GM23338 (cell line): ENCODE data around the gene ATP10D. TPM values are rescaled to one million over a fixed set of nuclear protein-coding genes. Genes with fewer than 3 reads are reported as not detected.

ENCODE experiments used
- ATAC-seq: fragments of 200-7000 bp; cut with Tn5 transposase; 3 replicates; pipeline ENCODE4 v1.9.1; 2020
- DNase-seq: peaks from one replicate; pipeline ENCODE4 v3.0.0-alpha.2; 2015; ENCODE audit warnings: low spot score
- H2AFZ ChIP-seq: fragments of 200-600 bp; sonication (generic); 2 replicates; pipeline ENCODE4 v1.8.0; 2016; ENCODE audit warnings: antibody characterized with exemption, mild to moderate bottlenecking, moderate library complexity
- H3F3A ChIP-seq: fragments of 200-600 bp; sonication (generic); replicated peaks from 2 replicates; pipeline ENCODE4 v1.8.0; 2017; ENCODE audit warnings: antibody characterized with exemption, mixed run types, low read depth
- H3K27ac ChIP-seq: fragments of 200-600 bp; sonication (generic); 2 replicates; pipeline ENCODE4 v1.6.1; 2016; ENCODE audit warnings: low read depth
- H3K27me3 ChIP-seq: fragments of 200-600 bp; sonication (generic); 2 replicates; pipeline ENCODE4 v1.8.0; 2016; ENCODE audit warnings: mild to moderate bottlenecking, mixed run types, moderate library complexity; ENCODE audit not compliant: insufficient read depth
- H3K36me3 ChIP-seq: fragments of 200-600 bp; sonication (generic); 2 replicates; pipeline ENCODE4 v1.8.0; 2016; ENCODE audit warnings: mild to moderate bottlenecking; ENCODE audit not compliant: insufficient read depth
- H3K4me1 ChIP-seq: fragments of 200-600 bp; sonication (generic); 2 replicates; pipeline ENCODE4 v1.8.0; 2016; ENCODE audit warnings: mild to moderate bottlenecking, moderate library complexity; ENCODE audit not compliant: insufficient read depth
- H3K4me2 ChIP-seq: fragments of 200-600 bp; sonication (generic); 2 replicates; pipeline ENCODE4 v1.7.1; 2017; ENCODE audit warnings: mixed run types
- H3K4me3 ChIP-seq: fragments of 200-600 bp; sonication (generic); 2 replicates; pipeline ENCODE4 v1.6.1; 2016; ENCODE audit warnings: mixed run types
- H3K79me2 ChIP-seq: fragments of 200-600 bp; sonication (generic); replicated peaks from 2 replicates; pipeline ENCODE4 v1.8.0; 2017; ENCODE audit warnings: mild to moderate bottlenecking; ENCODE audit not compliant: insufficient read depth
- H3K9me2 ChIP-seq: fragments of 200-600 bp; sonication (generic); 2 replicates; pipeline ENCODE4 v1.8.0; 2017; ENCODE audit not compliant: insufficient read depth
- H4K20me1 ChIP-seq: fragments of 200-600 bp; sonication (generic); replicated peaks from 2 replicates; pipeline ENCODE4 v1.8.0; 2017; ENCODE audit warnings: mild to moderate bottlenecking; ENCODE audit not compliant: insufficient read depth
- H3K27ac Mint-ChIP-seq: 2 replicates; pipeline ENCODE4 v1.8.0; 2020; ENCODE audit warnings: inconsistent platforms, mild to moderate bottlenecking, moderate library complexity, mixed read lengths
- H3K27me3 Mint-ChIP-seq: 3 replicates; pipeline ENCODE4 v1.8.0; 2022; ENCODE audit warnings: low read depth, mild to moderate bottlenecking, moderate library complexity, mixed read lengths, inconsistent platforms; ENCODE audit not compliant: insufficient read depth, poor library complexity
- H3K36me3 Mint-ChIP-seq: 3 replicates; pipeline ENCODE4 v1.8.0; 2021; ENCODE audit warnings: low read depth, mild to moderate bottlenecking, inconsistent platforms, moderate library complexity, mixed read lengths
- H3K4me1 Mint-ChIP-seq: 3 replicates; pipeline ENCODE4 v1.8.0; 2020; ENCODE audit warnings: mild to moderate bottlenecking, inconsistent platforms, mixed read lengths
- H3K4me3 Mint-ChIP-seq: 3 replicates; pipeline ENCODE4 v1.8.0; 2021; ENCODE audit warnings: moderate library complexity, mild to moderate bottlenecking, inconsistent platforms, mixed read lengths
- H3K9me3 Mint-ChIP-seq: 3 replicates; pipeline ENCODE4 v1.8.0; 2020; ENCODE audit warnings: moderate library complexity, mild to moderate bottlenecking, inconsistent platforms, mixed read lengths
- CREB1 ChIP-seq: fragments of 250-450 bp; sonication (Bioruptor Pico); IDR thresholded peaks from 2 replicates; pipeline ENCODE4 v1.5.0; 2020; ENCODE audit warnings: low read depth, mild to moderate bottlenecking, moderate library complexity
- CTCF ChIP-seq, 2 experiments: fragments of 200-600 bp in 1 of 2; sonication (generic) in 1 of 2; conservative IDR thresholded peaks; 2 replicates each; pipeline versions ENCODE4 v1.5.1 to v1.6.1; 2016 to 2017; ENCODE audit warnings: antibody characterized with exemption in 2 of 2, low read depth in 2 of 2, mild to moderate bottlenecking in 2 of 2, moderate library complexity in 1 of 2
- ETS1 ChIP-seq: IDR thresholded peaks from 2 replicates; pipeline ENCODE4 v1.6.1; 2016; ENCODE audit warnings: antibody characterized with exemption
- EZH2 ChIP-seq: fragments of 200-600 bp; sonication (generic); IDR thresholded peaks from one replicate; pipeline ENCODE4 v1.8.0; 2017; ENCODE audit warnings: antibody characterized with exemption, mild to moderate bottlenecking, low read depth; ENCODE audit not compliant: unreplicated experiment
- JUNB ChIP-seq: IDR thresholded peaks from one replicate; pipeline ENCODE4 v1.6.1; 2016; ENCODE audit warnings: antibody characterized with exemption; ENCODE audit not compliant: unreplicated experiment
- NANOG ChIP-seq: IDR thresholded peaks from 2 replicates; pipeline ENCODE4 v1.6.1; 2016; ENCODE audit warnings: antibody characterized with exemption, borderline replicate concordance
- POLR2AphosphoS5 ChIP-seq: IDR thresholded peaks from 2 replicates; pipeline ENCODE4 v1.6.1; 2016; ENCODE audit warnings: antibody characterized with exemption, low read depth
- STAT1 ChIP-seq: IDR thresholded peaks from one replicate; pipeline ENCODE4 v1.6.1; 2016; ENCODE audit warnings: antibody characterized with exemption; ENCODE audit not compliant: unreplicated experiment
- ZNF114 ChIP-seq: fragments of 250-450 bp; sonication (Bioruptor Pico); IDR thresholded peaks from 2 replicates; pipeline ENCODE4 v1.5.0; 2020; ENCODE audit warnings: mild to moderate bottlenecking, moderate library complexity
- ZNF331 ChIP-seq: fragments of 250-450 bp; sonication (Bioruptor Pico); IDR thresholded peaks from 2 replicates; pipeline ENCODE4 v1.5.0; 2020; ENCODE audit warnings: low read depth, mild to moderate bottlenecking, moderate library complexity
- ZNF462 ChIP-seq: fragments of 250-450 bp; sonication (Bioruptor Pico); IDR thresholded peaks from 2 replicates; pipeline ENCODE4 v1.5.0; 2020; ENCODE audit warnings: mild to moderate bottlenecking, moderate library complexity
- polyA plus RNA-seq: library from polyadenylated mRNA; unstranded; fragments of >200 nt; fragmentation: Nextera tagmentation; extraction: Ambion mirVana; gene quantifications from 2 replicates; pipeline ENCODE4 v1.2.1, GENCODE V29; 2016
- total RNA-seq: library from RNA; depleted of rRNA; stranded (reverse); fragments of >200 nt; shearing (Covaris generic); gene quantifications from 2 replicates; pipeline ENCODE4 v1.2.3, GENCODE V29; 2014

The ATP10D gene
- total and polyA plus RNA-seq, 2 experiments from 2014 or later = 4.5 to 4.7 TPM

GRCh38 chr4:47570816-47571215 lies 85.7 kb downstream of the ATP10D start (continued):
- TF ChIP-seq CTCF (conservative IDR thresholded peaks at IDR 0.05; ENCODE audit: low read depth in 2 of 2) (no peak), EZH2 (no peak), CREB1 (no peak)

GRCh38 chr4:47572981-47573380 lies 87.9 kb downstream of the ATP10D start:
- Histone ChIP-seq H3K4me3 (no peak overlapping the region), H3K27me3 (no peaks in the 10 kb centered on the region), H4K20me1 (no peaks in the 10 kb centered on the region), H3K36me3 (no peaks in the 10 kb centered on the region), H3K27ac (no peak overlapping the region), H3K9me2 (no peaks in the 10 kb centered on the region), H3K79me2 (no peaks in the 10 kb centered on the region), H3K4me2 (no peak overlapping the region), H3F3A (no peaks in the 10 kb centered on the region), H2AFZ (no peak overlapping the region), H3K4me1 (no peaks in the 10 kb centered on the region)
- Mint-ChIP-seq H3K4me1 (no peaks in the 10 kb centered on the region), H3K27me3 (no peaks in the 10 kb centered on the region), H3K36me3 (no peaks in the 10 kb centered on the region), H3K27ac (no peak overlapping the region), H3K9me3 (no peaks in the 10 kb centered on the region), H3K4me3 (no peak overlapping the region)
- DNase-seq = no peak
- no peak for ATAC-seq
- TF ChIP-seq CTCF (conservative IDR thresholded peaks at IDR 0.05; ENCODE audit: low read depth in 2 of 2) (no peak), EZH2 (no peak), JUNB (no peak), ETS1 (no peak), ZNF114 (no peak), POLR2AphosphoS5 (no peak), STAT1 (no peak), ZNF462 (no peak), CREB1 (no peak), ZNF331 (CRISPR knock-in tag) (no peak), NANOG (no peak)
